ENCODE data around the gene RAD51B.
"Not testable (repeated sequence)": the region's sequence is repeated elsewhere in the genome, so short reads cannot be mapped to it uniquely, and the experiment has no call there.

RAD51B gene

DNA sequence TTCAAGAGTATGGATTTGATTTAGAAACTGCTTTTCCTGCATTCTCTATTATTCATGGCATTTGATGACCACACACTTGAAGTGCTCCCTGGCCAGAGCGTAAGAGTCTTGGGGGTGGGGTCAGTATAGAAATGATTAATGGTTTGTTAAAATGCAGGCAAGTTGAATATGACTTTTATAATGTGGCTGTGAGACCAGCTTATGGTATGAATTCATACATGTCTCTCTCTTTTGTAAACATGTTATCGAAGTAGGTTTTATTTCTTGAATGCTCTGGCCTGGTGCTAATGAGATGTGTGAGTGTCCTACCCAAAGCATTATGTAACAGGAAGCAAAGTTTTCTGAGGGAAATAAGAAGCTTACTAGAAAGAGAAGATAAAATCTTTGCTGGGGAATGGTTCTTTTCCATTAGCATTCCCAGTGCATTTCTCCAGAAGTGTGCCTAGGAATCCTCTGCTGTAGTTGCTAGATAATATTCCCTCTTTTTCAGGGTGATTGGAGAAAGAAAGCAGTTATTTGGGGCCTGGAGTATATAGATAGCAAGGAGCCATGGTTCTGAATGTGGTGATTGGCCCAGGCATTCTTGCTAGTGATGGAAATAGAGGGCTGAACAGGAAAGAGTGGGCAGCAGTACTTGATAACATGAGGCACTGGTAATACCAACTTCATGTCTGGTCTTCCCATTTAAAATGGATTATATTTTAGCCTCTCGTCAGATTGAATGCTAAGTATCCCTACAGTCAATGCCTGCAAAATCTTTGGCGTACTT is 289.7 kb downstream of the RAD51B start:
- DNase-seq (ENCODE audit: low read depth in 1 of 2, low spot score in 1 of 2): no peak

DNA sequence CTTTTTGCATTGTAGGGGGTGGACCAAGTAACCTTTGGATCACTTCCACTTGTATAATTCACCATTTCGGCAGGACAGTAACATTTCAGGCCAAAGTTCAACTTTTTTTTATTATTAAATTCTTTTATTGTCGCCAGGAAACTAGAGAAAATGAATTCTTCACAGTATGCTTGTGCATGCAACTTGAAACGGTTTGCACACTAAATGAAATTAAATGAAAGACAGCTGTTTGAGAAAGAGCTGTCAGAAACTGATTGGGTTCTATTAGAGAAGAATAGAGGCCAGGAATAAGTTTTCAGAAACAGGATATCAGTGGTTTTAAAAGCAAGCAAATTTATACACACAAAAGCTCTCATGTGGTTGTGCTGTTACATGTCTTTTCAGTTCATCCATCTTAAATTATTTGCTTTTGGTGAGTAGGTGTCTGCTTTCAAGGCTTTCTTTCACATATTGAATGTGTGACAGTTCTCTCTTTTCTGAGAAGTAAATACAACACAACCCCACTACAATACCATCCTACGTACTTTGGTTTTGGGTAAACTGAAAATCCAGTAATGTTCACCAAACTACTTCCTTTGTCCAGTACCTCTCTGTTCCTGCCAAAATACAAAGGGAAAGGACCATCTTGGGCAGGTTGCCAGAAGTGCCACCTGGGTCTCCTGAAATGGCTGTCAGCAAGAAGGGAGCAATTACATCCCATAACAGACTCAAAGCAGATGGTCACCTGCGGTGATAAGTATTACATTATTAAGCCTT is 291.7 kb downstream of the RAD51B start:
- no peak for DNase-seq (ENCODE audit: low read depth in 1 of 2, low spot score in 1 of 2)

DNA sequence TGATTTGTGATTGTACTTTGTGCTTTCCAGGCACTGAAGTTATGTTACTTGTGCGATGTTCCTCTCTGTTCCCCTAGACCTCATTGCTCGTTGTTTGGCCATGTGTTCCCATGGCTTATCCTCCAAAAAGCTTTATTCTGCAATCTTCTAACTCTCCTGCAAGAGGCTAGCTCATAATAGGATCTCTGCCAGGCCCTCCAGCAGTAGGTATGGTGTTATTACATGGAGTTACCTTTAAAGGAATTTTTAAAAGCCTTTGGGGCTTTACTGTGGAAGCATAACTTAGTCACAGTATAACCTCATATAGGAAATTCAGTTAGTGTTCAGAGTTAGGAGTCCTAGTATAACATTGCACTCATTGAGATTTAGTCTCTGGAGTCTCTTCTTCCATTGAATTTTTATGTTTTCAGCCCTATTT is 292.3 kb downstream of the RAD51B start:
- no peak for DNase-seq (ENCODE audit: low read depth in 1 of 2, low spot score in 1 of 2)

DNA sequence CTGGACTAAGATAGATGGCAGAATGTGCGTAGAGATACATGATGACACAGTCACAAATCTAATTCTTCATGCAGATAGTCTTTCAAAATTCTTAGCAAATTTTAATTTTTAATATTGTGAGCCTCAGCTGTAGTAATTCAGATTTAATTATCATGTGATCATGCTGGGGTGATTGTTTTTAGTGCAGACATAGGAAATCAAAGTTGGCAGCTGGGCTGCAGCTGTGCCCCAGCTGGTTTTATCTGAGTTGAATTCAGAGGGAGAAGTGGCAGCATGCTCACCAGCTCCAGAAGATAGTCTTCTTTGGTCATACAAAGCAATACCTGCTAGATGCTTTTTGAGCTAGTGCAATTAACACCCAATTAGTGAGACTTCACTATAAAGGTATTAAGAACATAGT is 292.9 kb downstream of the RAD51B start:
- DNase-seq (ENCODE audit: low read depth in 1 of 2, low spot score in 1 of 2): no peak

DNA sequence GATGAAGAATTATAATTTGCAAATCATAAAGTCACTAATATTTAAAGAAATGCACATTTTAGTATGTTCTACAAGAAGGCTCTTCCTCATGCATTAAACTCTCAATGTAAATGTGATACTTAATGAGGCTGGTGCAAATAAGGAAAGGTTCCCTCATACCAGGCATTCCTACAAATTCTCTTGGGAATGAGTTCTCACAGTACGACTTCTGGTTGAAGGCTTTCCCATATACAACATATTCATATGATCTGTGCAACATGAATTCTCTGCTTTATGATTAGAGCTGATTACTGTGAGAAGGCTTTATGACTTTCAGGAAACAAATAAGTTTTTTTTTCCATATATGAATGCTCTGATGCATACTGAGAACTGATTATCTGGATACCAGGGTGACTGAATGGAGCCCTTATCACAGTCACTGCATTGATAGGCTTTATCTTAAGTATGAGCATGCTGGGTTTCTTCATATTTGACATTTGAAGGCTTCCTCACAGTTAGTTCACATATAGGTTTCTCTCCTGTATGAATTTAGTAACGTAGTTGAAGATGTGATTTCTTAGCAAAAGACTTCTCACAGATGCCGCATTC is 293.9 kb downstream of the RAD51B start:
- DNase-seq (ENCODE audit: low read depth in 1 of 2, low spot score in 1 of 2): no peak

GRCh38 chr14:68115952-68116351 is 296.4 kb downstream of the RAD51B start:
- not testable (repeated sequence) for DNase-seq (ENCODE audit: low read depth in 1 of 2, low spot score in 1 of 2)

- no peak for DNase-seq (ENCODE audit: low read depth in 1 of 2, low spot score in 1 of 2)
These were observed 303.1 kb downstream of the RAD51B start for GRCh38 chr14:68122651-68123050.

GRCh38 chr14:68124050-68124449 is 304.5 kb downstream of the RAD51B start:
- DNase-seq (ENCODE audit: low read depth in 1 of 2, low spot score in 1 of 2): no peak

DNA sequence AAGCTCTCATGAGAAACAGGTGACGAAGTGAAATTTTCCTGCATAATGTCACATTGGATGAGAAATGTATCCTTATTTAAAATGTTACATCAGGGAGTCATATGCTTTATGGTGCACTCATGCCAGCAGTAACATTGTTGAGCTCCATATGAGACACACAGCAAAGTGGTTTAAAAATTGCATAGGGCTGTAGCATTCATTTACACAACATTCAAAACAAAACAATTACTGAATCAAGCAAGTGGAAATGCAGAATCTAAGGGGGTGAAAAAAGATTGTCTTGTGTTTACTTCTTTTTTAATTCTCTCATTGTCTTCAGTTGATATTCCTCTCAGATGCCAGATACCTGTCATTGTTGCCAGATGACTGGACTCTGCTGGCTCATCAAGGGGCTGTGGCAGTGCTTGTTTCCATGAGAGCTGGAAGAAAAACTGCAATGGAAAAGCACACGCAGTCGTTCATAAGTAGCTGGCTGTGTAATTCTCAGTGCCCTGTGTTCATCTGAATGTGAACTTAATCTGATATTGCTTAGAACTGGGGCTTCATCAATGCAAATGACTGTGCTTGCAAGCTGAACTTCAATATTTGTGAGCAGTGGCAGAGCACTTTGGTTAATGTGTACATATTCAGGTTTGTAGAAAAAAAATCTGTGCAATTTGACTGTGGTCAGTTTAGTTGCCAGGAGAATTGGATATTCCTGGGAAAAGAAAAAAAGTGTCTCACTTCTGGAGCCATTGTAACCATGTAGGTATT is 305.6 kb downstream of the RAD51B start:
- DNase-seq (ENCODE audit: low read depth in 1 of 2, low spot score in 1 of 2): no peak

DNA sequence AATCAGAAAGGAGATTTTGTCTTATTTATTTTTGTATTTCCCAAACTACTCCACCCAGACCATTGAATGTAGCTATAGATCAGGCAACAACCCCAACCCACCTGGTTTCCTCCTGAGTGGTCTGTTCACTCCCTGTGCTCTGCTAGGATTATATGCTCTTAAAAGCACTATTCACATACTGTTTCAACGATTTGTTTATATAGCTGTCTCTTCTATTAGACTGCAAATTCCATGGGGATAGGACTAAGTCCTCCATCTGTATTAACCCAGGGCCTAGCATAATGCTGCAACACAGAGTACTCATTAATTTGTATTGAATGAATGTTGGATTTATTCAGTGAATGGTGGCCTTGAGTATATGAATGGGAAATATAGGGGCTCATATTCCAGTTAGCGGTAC is 307.6 kb downstream of the RAD51B start:
- no peak for DNase-seq (ENCODE audit: low read depth in 1 of 2, low spot score in 1 of 2)

DNA sequence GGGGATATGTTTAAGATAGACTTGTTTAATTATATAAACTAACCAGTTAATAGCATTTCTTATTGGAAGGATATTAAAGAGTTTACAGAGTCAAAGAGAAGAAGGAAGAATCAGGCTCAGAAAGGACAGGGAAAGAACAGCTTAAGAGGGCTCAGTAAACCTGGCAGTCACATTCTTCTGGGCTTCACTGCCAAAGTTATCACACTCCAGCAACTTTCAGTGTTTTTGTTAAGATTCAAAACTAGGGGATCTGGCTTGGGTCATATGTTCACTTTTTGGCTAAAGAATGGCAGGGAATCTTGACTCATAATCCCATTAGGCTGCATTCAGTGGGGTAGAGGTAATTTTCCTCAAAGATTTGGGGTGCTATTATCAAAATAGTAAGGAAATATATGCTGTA is 312.3 kb downstream of the RAD51B start:
- DNase-seq (ENCODE audit: low read depth in 1 of 2, low spot score in 1 of 2): no peak

- no peak for DNase-seq (ENCODE audit: low read depth in 1 of 2, low spot score in 1 of 2)
These were observed 313.1 kb downstream of the RAD51B start for GRCh38 chr14:68132563-68133121.

DNA sequence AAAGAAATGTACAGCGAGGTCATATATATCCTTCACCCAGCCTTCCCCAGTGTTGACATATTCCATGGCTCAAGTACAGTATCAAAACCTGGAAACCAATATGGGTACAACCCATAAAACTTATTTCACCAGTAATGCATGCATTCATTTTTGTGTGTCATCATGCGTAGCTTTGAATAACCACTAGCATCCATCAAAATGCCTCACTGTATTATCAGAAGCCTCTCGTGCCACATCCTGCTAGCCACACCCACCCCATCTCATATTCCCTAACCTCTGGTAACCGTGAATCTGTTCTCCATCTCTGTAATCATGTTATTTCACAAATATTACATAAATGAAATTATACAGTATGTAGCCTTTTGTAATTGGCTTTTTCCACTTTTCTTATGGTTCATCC is 314.3 kb downstream of the RAD51B start:
- DNase-seq (ENCODE audit: low read depth in 1 of 2, low spot score in 1 of 2): no peak

DNA sequence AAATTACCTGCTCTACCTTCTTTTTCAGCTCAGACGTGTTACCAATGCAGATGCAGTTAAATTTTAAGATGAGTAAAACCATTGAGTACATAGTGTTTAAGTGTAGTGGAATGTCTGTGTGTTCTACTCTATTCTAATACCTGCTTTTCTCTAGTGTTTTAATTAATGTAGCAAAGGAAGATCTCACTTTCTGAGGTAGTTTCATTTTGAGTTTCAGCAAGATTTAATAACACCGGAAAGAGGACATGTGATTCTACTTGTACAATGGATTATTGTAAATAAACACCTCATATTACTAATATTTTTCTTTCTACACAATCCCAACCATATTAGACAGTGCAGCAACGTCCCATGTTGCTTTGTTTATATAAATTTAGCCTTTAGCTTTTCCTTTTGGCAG is 315.4 kb downstream of the RAD51B start:
- DNase-seq (ENCODE audit: low read depth in 1 of 2, low spot score in 1 of 2): no peak

GRCh38 chr14:68135566-68135965 is 316.0 kb downstream of the RAD51B start:
- DNase-seq (ENCODE audit: low read depth in 1 of 2, low spot score in 1 of 2): no peak

DNA sequence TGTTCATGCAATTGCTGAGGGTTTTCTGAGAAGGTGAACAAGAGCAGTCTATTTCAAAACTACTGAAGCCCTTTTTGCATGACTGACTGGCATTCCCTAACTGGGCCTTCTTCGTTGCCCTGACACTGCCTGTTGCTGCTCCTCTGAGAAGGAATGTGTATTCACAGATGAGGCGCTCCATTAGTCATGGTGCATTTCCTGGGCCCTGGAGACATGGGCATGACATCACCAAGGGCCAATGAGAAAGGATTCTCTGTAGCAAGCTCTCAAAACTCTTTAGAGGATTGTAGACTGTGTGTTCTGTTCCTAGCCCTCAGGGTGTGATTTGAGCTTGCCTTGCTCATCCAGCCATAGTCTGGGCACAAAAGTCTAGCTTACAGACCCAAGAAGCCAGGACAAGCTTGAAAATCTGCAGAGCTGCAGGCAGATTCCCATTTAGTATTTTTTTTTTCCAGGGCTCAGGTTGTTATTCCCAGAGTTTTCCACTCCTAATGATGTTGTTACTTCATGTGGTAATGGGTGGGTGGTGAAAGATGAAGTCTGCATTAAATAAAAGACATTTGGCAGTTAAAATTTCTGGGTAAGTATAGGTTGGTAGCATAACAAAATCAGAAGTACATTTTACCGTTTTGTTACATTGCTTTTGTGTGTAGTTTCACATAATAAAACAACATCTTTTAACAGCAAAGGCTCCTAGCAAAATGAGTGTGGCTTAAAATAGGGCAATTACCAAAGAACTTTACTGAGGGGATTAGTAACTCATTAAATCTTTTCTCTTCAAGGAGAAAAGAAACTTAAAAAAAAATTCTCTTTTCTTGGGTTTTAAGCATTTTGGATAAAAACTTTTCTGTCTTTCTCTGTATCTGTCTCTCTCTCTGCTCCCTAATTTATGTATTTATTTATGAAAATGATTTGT is 318.4 kb downstream of the RAD51B start:
- DNase-seq (ENCODE audit: low read depth in 1 of 2, low spot score in 1 of 2): no peak

DNA sequence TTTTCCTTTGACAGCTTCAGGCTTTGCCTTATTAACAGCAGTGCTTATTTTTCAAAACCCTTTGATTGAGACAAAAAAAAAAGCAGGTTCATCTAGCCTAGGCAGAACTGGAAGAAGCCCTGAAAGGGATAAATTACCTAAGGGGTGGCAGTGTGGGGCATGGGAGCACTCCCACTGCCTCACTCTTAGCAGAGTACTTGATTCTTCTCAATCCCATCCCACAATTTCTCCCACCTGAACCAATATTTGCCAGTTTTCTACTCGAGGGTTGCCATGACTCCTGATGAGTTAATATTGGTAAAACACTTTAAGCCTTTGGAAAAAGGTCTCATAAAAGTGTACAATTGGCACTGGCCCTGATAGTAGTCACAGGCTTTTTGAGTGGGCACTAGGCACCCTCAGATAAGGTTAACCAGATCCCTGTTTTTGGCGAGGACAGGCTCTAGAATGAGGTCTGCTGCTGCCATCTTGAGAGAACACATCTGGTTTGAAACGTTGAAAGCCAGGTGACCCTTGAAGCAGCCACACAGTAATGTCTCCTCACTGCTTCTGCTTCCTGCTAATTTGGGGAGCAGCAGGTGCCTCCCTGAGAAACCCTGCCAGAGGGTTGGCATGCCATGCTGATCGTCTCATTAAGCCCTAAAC is 320.0 kb downstream of the RAD51B start:
- no peak for DNase-seq (ENCODE audit: low read depth in 1 of 2, low spot score in 1 of 2)

DNA sequence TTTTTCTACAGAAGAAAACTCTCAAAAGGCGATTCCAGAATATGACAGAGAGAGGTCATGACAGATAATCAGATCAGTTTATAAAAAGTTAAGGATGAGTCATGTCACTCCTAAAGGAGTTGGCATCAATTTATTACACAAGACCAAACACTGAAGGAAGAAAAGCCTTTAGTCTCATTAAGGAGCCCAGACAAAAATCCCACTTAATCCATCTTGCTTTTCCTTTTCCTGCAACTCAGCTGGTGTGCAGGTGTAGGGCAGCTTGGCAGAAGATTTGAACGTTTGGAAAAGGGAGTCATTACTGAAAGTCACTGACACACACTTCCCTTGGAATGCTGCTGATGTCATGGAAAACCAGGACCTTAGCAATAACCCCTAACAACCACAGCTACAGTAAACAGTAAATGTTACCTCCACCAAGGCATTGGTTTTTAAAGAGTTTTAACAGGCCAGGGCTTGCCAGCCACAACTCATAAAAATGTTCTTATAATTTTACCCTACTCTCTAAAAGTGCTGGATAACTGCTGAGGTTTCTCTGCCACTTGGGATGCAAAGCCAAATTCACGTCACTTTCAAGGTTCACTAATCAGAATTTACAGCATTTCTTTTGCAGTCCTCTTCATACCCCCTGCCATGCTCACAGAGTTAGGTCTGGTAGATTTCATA is 320.6 kb downstream of the RAD51B start:
- no peak for DNase-seq (ENCODE audit: low read depth in 1 of 2, low spot score in 1 of 2)

DNA sequence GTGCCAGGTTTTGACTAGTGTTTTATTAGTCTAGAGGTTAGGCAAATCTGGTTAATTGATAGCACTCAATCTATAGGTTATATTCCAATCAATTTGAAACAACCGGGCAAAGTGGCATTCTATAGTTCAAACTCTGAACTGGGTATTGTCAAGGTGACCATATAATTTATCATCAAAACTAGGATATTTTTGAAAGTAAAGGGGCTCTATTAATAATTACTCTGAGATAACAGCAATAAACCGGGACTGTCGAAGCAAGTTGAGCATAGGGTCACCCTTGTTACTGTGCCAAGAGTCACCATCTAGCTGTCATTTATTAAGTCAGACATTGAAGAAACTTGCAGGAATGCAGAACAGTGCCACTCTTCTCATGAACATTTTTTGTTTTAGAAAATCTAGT is 321.2 kb downstream of the RAD51B start:
- no peak for DNase-seq (ENCODE audit: low read depth in 1 of 2, low spot score in 1 of 2)
